H1 (cell line): ENCODE measurements around the gene CREG2. TPM values are rescaled to one million over a fixed set of nuclear protein-coding genes. Genes with fewer than 3 reads are reported as not detected.

Experiments
- CTCF ChIA-PET: fragments of 300-600 bp; sonication (Branson Sonifier 250); formaldehyde crosslinking; loops from one replicate; lab custom pipeline; 2021; ENCODE audit not compliant: partially characterized antibody; lab: Charles Lee
- POLR2A ChIA-PET: fragments of 300-600 bp; sonication (Branson Sonifier 250); formaldehyde crosslinking; loops from one replicate; lab custom pipeline; 2021; ENCODE audit warnings: inconsistent platforms; ENCODE audit not compliant: partially characterized antibody; lab: Charles Lee
- DNase-seq, 2 experiments: peaks; one replicate each; pipeline versions ENCODE4 v3.0.0 to v3.0.0-alpha.2; 2010 to 2022; ENCODE audit warnings: low spot score in 2 of 2, low read depth in 1 of 2, mixed read lengths in 1 of 2
- FAIRE-seq: peaks from 2 replicates; lab custom pipeline; 2011; peaks lifted over from hg19 to GRCh38; lab: Jason Lieb, UNC
- H2AFZ ChIP-seq: 2 replicates; pipeline ENCODE4 v1.8.1; 2012; ENCODE audit warnings: low read length, inconsistent platforms
- H2AK5ac ChIP-seq: 2 replicates; pipeline ENCODE4 v1.6.1; 2013; ENCODE audit warnings: low read depth, low read length
- H2BK120ac ChIP-seq: replicated peaks from 2 replicates; pipeline ENCODE3; 2013; ENCODE audit warnings: low read depth, low read length, inconsistent platforms
- H2BK12ac ChIP-seq: 2 replicates; pipeline ENCODE4 v1.6.1; 2013; ENCODE audit warnings: low read depth, low read length
- H2BK15ac ChIP-seq: 2 replicates; pipeline ENCODE4 v1.6.1; 2013; ENCODE audit warnings: low read length
- H2BK20ac ChIP-seq: 2 replicates; pipeline ENCODE4 v1.6.1; 2013; ENCODE audit warnings: low read length
- H2BK5ac ChIP-seq: 2 replicates; pipeline ENCODE4 v1.6.1; 2013; ENCODE audit warnings: low read depth, low read length
- H3K14ac ChIP-seq: 2 replicates; pipeline ENCODE4 v1.6.1; 2013; ENCODE audit warnings: inconsistent platforms; ENCODE audit not compliant: insufficient read length
- H3K18ac ChIP-seq: 2 replicates; pipeline ENCODE4 v1.6.1; 2013; ENCODE audit warnings: low read length; ENCODE audit errors: extremely low read depth
- H3K23ac ChIP-seq: 2 replicates; pipeline ENCODE4 v1.6.1; 2013; ENCODE audit warnings: inconsistent platforms; ENCODE audit not compliant: insufficient read length
- H3K23me2 ChIP-seq: 2 replicates; pipeline ENCODE4 v1.6.1; 2013; ENCODE audit warnings: low read depth, low read length
- H3K27ac ChIP-seq: 2 replicates; pipeline ENCODE4 v1.6.1; 2011; ENCODE audit warnings: low read depth, low read length, inconsistent platforms
- H3K27me3 ChIP-seq, 4 experiments: replicated peaks in 1 of 4; 1 replicate in 1 of 4; 2 replicates in 3 of 4; pipeline versions ENCODE4 v1.6.1 to v1.8.1; 2011 to 2013; ENCODE audit warnings: low read length in 3 of 4, mild to moderate bottlenecking in 3 of 4, inconsistent platforms in 2 of 4, mixed read lengths in 2 of 4, moderate library complexity in 1 of 4; ENCODE audit not compliant: control insufficient read depth in 3 of 4, insufficient read depth in 3 of 4; ENCODE audit errors: extremely low read depth in 1 of 4
- H3K36me3 ChIP-seq, 4 experiments: 2 replicates each; pipeline versions ENCODE4 v1.6.1 to v1.8.1; 2011 to 2013; ENCODE audit warnings: mild to moderate bottlenecking in 4 of 4, low read length in 3 of 4, moderate library complexity in 2 of 4, control low read depth in 1 of 4, inconsistent platforms in 1 of 4; ENCODE audit not compliant: insufficient read depth in 4 of 4, control insufficient read depth in 2 of 4
- H3K4ac ChIP-seq: replicated peaks from 2 replicates; pipeline ENCODE3; 2013; ENCODE audit warnings: low read length, low read depth, mixed read lengths, inconsistent platforms; ENCODE audit not compliant: insufficient read length
- H3K4me1 ChIP-seq, 4 experiments: replicated peaks in 1 of 4; 1 replicate in 1 of 4; 2 replicates in 3 of 4; pipeline versions ENCODE4 v1.6.1 to v1.8.1; 2011 to 2013; ENCODE audit warnings: low read length in 3 of 4, inconsistent platforms in 2 of 4, mixed read lengths in 1 of 4; ENCODE audit not compliant: insufficient read depth in 4 of 4, control insufficient read depth in 3 of 4
- H3K4me2 ChIP-seq, 2 experiments: 2 replicates each; pipeline versions ENCODE4 v1.6.1 to v1.8.1; 2011 to 2013; ENCODE audit warnings: low read depth in 2 of 2, low read length in 2 of 2, control low read depth in 1 of 2, inconsistent platforms in 1 of 2, mild to moderate bottlenecking in 1 of 2; ENCODE audit not compliant: insufficient read depth in 1 of 2
- H3K4me3 ChIP-seq, 4 experiments: fragments of 200-600, 300-600 bp in 1 of 4; sonication (generic), shearing (Covaris generic), sonication (Bioruptor Twin) in 1 of 4; 2 replicates each; pipeline versions ENCODE4 v1.5.1 to v1.8.1; 2011 to 2016; ENCODE audit warnings: low read length in 4 of 4, low read depth in 3 of 4, control low read depth in 2 of 4, inconsistent platforms in 2 of 4, mild to moderate bottlenecking in 2 of 4, mixed read lengths in 1 of 4, moderate library complexity in 1 of 4; ENCODE audit not compliant: insufficient read depth in 2 of 4; ENCODE audit errors: extremely low read depth in 1 of 4
- H3K56ac ChIP-seq: replicated peaks from 2 replicates; pipeline ENCODE3; 2013; ENCODE audit warnings: low read depth, mild to moderate bottlenecking, mixed read lengths, low read length, inconsistent platforms; ENCODE audit not compliant: insufficient read length
- H3K79me1 ChIP-seq: 2 replicates; pipeline ENCODE4 v1.6.1; 2013; ENCODE audit warnings: low read depth, low read length, control low read depth
- H3K79me2 ChIP-seq, 2 experiments: 2 replicates each; pipeline versions ENCODE4 v1.6.1 to v1.8.1; 2012 to 2013; ENCODE audit warnings: low read length in 2 of 2, mild to moderate bottlenecking in 2 of 2, inconsistent platforms in 1 of 2; ENCODE audit not compliant: insufficient read depth in 2 of 2, control insufficient read depth in 1 of 2
- H3K9ac ChIP-seq, 4 experiments: replicated peaks in 1 of 4; 1 replicate in 1 of 4; 2 replicates in 3 of 4; pipeline versions ENCODE4 v1.6.1 to v1.8.1; 2011 to 2013; ENCODE audit warnings: low read depth in 3 of 4, low read length in 3 of 4, control low read depth in 2 of 4, mild to moderate bottlenecking in 2 of 4, moderate library complexity in 2 of 4, inconsistent platforms in 1 of 4; ENCODE audit errors: extremely low read depth in 1 of 4
- H3K9me3 ChIP-seq, 2 experiments: 2 replicates each; pipeline versions ENCODE4 v1.6.1 to v1.8.1; 2012 to 2013; ENCODE audit warnings: mild to moderate bottlenecking in 2 of 2, moderate library complexity in 2 of 2, control low read depth in 1 of 2, inconsistent platforms in 1 of 2, low read depth in 1 of 2, low read length in 1 of 2, mixed read lengths in 1 of 2; ENCODE audit not compliant: insufficient read depth in 2 of 2
- H4K20me1 ChIP-seq, 2 experiments: replicated peaks in 1 of 2; 2 replicates each; pipeline versions ENCODE3 to v1.8.1; 2011 to 2013; ENCODE audit warnings: inconsistent platforms in 2 of 2, low read length in 2 of 2, mild to moderate bottlenecking in 1 of 2; ENCODE audit not compliant: insufficient read depth in 2 of 2, control insufficient read depth in 1 of 2
- H4K5ac ChIP-seq: 2 replicates; pipeline ENCODE4 v1.6.1; 2013; ENCODE audit warnings: low read length, low read depth, mixed read lengths, inconsistent platforms; ENCODE audit not compliant: insufficient read length
- H4K8ac ChIP-seq: 2 replicates; pipeline ENCODE4 v1.8.0; 2013; ENCODE audit warnings: mild to moderate bottlenecking, moderate library complexity, low read length, inconsistent platforms; ENCODE audit not compliant: insufficient read depth; ENCODE audit errors: extremely low read depth
- H4K91ac ChIP-seq: replicated peaks from 2 replicates; pipeline ENCODE3; 2013; ENCODE audit warnings: low read length, mixed read lengths, inconsistent platforms; ENCODE audit not compliant: insufficient read length
- BACH1 ChIP-seq: IDR thresholded peaks from 2 replicates; pipeline ENCODE4 v1.6.1; 2012; ENCODE audit warnings: low read length, improper control_type of control experiment
- CHD2 ChIP-seq: IDR thresholded peaks from 2 replicates; pipeline ENCODE4 v1.6.1; 2012; ENCODE audit warnings: low read length, improper control_type of control experiment
- CREB1 ChIP-seq: IDR thresholded peaks from 2 replicates; pipeline ENCODE4 v1.6.1; 2012; ENCODE audit warnings: inconsistent platforms
- EGR1 ChIP-seq: IDR thresholded peaks from 2 replicates; pipeline ENCODE4 v1.6.1; 2011; ENCODE audit warnings: low read depth, low read length, borderline replicate concordance
- GTF2F1 ChIP-seq: IDR thresholded peaks from 2 replicates; pipeline ENCODE4 v1.6.1; 2012; ENCODE audit warnings: low read depth, low read length, improper control_type of control experiment, borderline replicate concordance
- JUND ChIP-seq: IDR thresholded peaks from 2 replicates; pipeline ENCODE4 v1.6.1; 2011; ENCODE audit warnings: mild to moderate bottlenecking, improper control_type of control experiment, low read length
- POLR2AphosphoS5 ChIP-seq: IDR thresholded peaks from 2 replicates; pipeline ENCODE4 v1.6.1; 2011; ENCODE audit warnings: low read depth, low read length
- POU5F1 ChIP-seq: IDR thresholded peaks from 2 replicates; pipeline ENCODE4 v1.6.1; 2011; ENCODE audit warnings: low read depth, mild to moderate bottlenecking, low read length, moderate library complexity
- SIX5 ChIP-seq: IDR thresholded peaks from 2 replicates; pipeline ENCODE4 v1.6.1; 2011; ENCODE audit warnings: mild to moderate bottlenecking, low read depth, low read length
- TBP ChIP-seq: IDR thresholded peaks from 2 replicates; pipeline ENCODE4 v1.6.1; 2011; ENCODE audit warnings: low read depth, low read length, improper control_type of control experiment
- TCF12 ChIP-seq: IDR thresholded peaks from 2 replicates; pipeline ENCODE4 v1.6.1; 2011; ENCODE audit warnings: low read depth, mild to moderate bottlenecking, low read length
- WGBS, 2 experiments: shearing (Covaris generic) in 1 of 2; methylation state at CpG; one replicate each; pipeline versions ENCODE4 v1.1.6 to v1.1.7; 2013 to 2015; ENCODE audit warnings: low lambda C conversion rate in 2 of 2, mixed read lengths in 2 of 2, inconsistent platforms in 1 of 2, low coverage in 1 of 2, missing lambda C conversion rate in 1 of 2; ENCODE audit not compliant: insufficient replicate concordance in 2 of 2, insufficient coverage in 1 of 2, insufficient read length in 1 of 2; ENCODE audit errors: extremely low coverage in 1 of 2, missing lambda C conversion rate in 1 of 2; 5-methylcytosine and 5-hydroxymethylcytosine counted together
- polyA plus RNA-seq, 7 experiments: library from polyadenylated mRNA; depleted of rRNA in 3 of 7; stranded (reverse) in 5 of 7; unstranded in 2 of 7; fragments of >200 nt in 5 of 7; fragments of 200-250 nt in 2 of 7; gene quantifications; 1 replicate in 5 of 7; 2 replicates in 1 of 7; 4 replicates in 1 of 7; pipeline versions ENCODE4 v1.2.1 to v1.2.3, GENCODE V29; 2011 to 2013; ENCODE audit warnings: missing spikeins in 2 of 7, mixed read lengths in 2 of 7
- total RNA-seq: library from RNA; stranded (reverse); fragmentation: NEBNext Ultra II Directional; extraction: Animal tissue kit (Norgen Biotek cat#: 25700); gene quantifications from 2 replicates; pipeline ENCODE4 v1.2.1, GENCODE V29; 2021
- TF ChIP-seq, protein P1 (sequence below): IDR thresholded peaks from 2 replicates; pipeline ENCODE4 v1.6.1; 2011; ENCODE audit warnings: low read depth, mild to moderate bottlenecking, low read length; ENCODE audit not compliant: insufficient read depth
- TF ChIP-seq, protein P2 (sequence below): IDR thresholded peaks from 2 replicates; pipeline ENCODE4 v1.6.1; 2012; ENCODE audit warnings: low read length, inconsistent platforms

CREG2 gene
- total and polyA plus RNA-seq, 2 of the 8 experiments (the other 6 are each of a cell fraction or from before 2014, with no cell fraction given), result 2.0 to 2.2 TPM

DNA sequence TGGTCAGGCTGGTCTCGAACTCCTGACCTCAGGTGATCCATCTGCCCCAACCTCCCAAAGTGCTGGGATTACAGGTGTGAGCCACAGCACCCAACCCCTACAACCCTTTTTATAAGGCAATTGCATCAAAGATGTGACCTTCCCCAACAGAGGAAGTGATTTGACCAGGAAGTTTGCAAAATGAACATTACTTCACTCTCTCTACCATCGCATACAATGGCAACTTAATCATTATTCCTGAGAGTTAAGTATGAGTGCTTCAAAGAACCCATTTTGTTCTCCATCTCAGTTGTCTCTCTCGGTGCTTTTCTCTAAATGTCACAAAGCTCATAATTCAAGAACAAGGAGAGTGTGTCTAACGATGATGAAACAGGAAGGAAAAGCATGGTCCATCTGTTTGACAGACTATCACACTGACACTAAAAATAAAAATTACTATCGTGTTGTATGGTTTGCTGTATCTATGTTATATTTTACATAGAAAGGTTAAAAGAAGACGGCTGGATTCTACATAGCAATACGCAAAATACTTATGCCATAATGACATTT lies 18.1 kb upstream of the CREG2 start:
- Histone ChIP-seq H2BK20ac (no peak overlapping the region), H3K27me3 (no peaks in the 10 kb centered on the region), H3K9ac (no peak overlapping the region), H4K5ac (no peak overlapping the region), H4K91ac (no peak overlapping the region), H2BK15ac (no peak overlapping the region), H3K36me3 (no peaks in the 10 kb centered on the region), H2AK5ac (no peak overlapping the region), H3K18ac (no peak overlapping the region), H3K23me2 (peaks cover 3% of the 10 kb centered on the region; the same call in 1 of the 2 replicates), H2AFZ (no peak overlapping the region), H3K4me1 (peaks cover 0 to 3% (median 2%) of the 10 kb centered on the region in 4 experiments; a peak in 3 of 7 replicates), H3K4me2 (no peak overlapping the region), H2BK12ac (no peak overlapping the region), H3K27ac (no peak overlapping the region), H4K8ac (no peak overlapping the region), H3K79me1 (no peaks in the 10 kb centered on the region), H3K14ac (no peak overlapping the region), H2BK5ac (no peak overlapping the region), H4K20me1 (peaks cover 0 to 2% of the 10 kb centered on the region in 2 experiments), H3K23ac (no peak overlapping the region), H3K79me2 (no peaks in the 10 kb centered on the region), H3K4ac (no peak overlapping the region), H3K9me3 (no peaks in the 10 kb centered on the region), H2BK120ac (no peak overlapping the region), H3K4me3 (no peak overlapping the region), H3K56ac (no peak overlapping the region)
- CTCF ChIA-PET, result interaction anchor here (0.7 kb wide), 1 partner anchor 69 kb away, joined by 5 read pairs; the partner anchor contains the start of gene RFX8
- DNase-seq, result no peak
- WGBS, 2 experiments, result 92% methylated on average over 7 of the region's 7 CpGs; no CpG with 5 or more reads in 1 of the 2 experiments
- FAIRE-seq, result no peak
- POLR2A ChIA-PET, result no interaction called here
- TF ChIP-seq TCF12 (no peak), JUND (no peak), CREB1 (no peak), POU5F1 (no peak), SIX5 (no peak), CHD2 (no peak), TBP (no peak), POLR2AphosphoS5 (no peak), GTF2F1 (no peak), BACH1 (no peak), EGR1 (no peak)
- TF ChIP-seq, protein P1, sequence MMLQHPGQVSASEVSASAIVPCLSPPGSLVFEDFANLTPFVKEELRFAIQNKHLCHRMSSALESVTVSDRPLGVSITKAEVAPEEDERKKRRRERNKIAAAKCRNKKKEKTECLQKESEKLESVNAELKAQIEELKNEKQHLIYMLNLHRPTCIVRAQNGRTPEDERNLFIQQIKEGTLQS, result no peak
- TF ChIP-seq, protein P2, sequence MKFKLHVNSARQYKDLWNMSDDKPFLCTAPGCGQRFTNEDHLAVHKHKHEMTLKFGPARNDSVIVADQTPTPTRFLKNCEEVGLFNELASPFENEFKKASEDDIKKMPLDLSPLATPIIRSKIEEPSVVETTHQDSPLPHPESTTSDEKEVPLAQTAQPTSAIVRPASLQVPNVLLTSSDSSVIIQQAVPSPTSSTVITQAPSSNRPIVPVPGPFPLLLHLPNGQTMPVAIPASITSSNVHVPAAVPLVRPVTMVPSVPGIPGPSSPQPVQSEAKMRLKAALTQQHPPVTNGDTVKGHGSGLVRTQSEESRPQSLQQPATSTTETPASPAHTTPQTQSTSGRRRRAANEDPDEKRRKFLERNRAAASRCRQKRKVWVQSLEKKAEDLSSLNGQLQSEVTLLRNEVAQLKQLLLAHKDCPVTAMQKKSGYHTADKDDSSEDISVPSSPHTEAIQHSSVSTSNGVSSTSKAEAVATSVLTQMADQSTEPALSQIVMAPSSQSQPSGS, result no peak
